Esophagus muscularis mucosa (tissue), 4 donors: Measurements from ENCODE around the gene HS3ST5. TPM values are rescaled to one million over a fixed set of nuclear protein-coding genes. Genes with fewer than 3 reads are reported as not detected.

Experiments used
- DNase-seq: peaks from one replicate; pipeline ENCODE4 v3.0.0-alpha.2; 2017; ENCODE audit errors: extremely low spot score
- H3K27ac ChIP-seq, 4 donors: fragments of 200-600 bp; sonication (generic); replicated peaks in 1 of 4; 1 replicate in 3 of 4; 2 replicates in 1 of 4; pipeline ENCODE4 v1.5.1; 2016 to 2019; ENCODE audit warnings: mild to moderate bottlenecking in 1 of 4
- H3K27me3 ChIP-seq, 4 donors: fragments of 200-600 bp; sonication (generic); one replicate each; pipeline versions ENCODE4 v1.5.1 to v1.6.0; 2016 to 2019
- H3K36me3 ChIP-seq, 4 donors: fragments of 200-600 bp; sonication (generic); one replicate each; pipeline ENCODE4 v1.5.1; 2016 to 2019
- H3K4me1 ChIP-seq, 4 donors: fragments of 200-600 bp; sonication (generic); one replicate each; pipeline ENCODE4 v1.5.1; 2016 to 2019
- H3K4me3 ChIP-seq, 4 donors: fragments of 200-600 bp; sonication (generic); 1 replicate in 2 of 4; 2 replicates in 2 of 4; pipeline ENCODE4 v1.5.1; 2016 to 2019; ENCODE audit warnings: mild to moderate bottlenecking in 4 of 4, moderate library complexity in 1 of 4
- H3K9me3 ChIP-seq, 4 donors: fragments of 200-600 bp; sonication (generic); 1 replicate in 3 of 4; 2 replicates in 1 of 4; pipeline ENCODE4 v1.5.1; 2016 to 2019
- CTCF ChIP-seq, 3 experiments: fragments of 200-600 bp in 2 of 3; fragments of 450-650 bp in 1 of 3; sonication (generic) in 2 of 3; IDR thresholded peaks; one replicate each; pipeline ENCODE4 v1.5.1; 2017 to 2019; ENCODE audit warnings: antibody characterized with exemption in 3 of 3, mild to moderate bottlenecking in 2 of 3, moderate library complexity in 1 of 3
- EP300 ChIP-seq: sonication (generic); formaldehyde crosslinking; IDR thresholded peaks from one replicate; pipeline ENCODE4 v1.6.1; 2017; ENCODE audit warnings: antibody characterized with exemption
- POLR2A ChIP-seq: fragments of 450-650 bp; IDR thresholded peaks from one replicate; pipeline ENCODE4 v1.6.1; 2017; ENCODE audit warnings: antibody characterized with exemption, moderate library complexity, mild to moderate bottlenecking, low read depth
- POLR2AphosphoS5 ChIP-seq, 2 donors: sonication (generic); formaldehyde crosslinking; IDR thresholded peaks; one replicate each; pipeline ENCODE4 v1.6.1; 2017; ENCODE audit warnings: antibody characterized with exemption in 2 of 2
- WGBS: methylation state at CpG from one replicate; pipeline ENCODE4 v1.1.5; 2018; 5-methylcytosine and 5-hydroxymethylcytosine counted together
- intact Hi-C: fragments of 100-400 bp; cut with DNase I; formaldehyde crosslinking; loops from one replicate; pipeline ENCODE4 v1.15.1; 2023
- total RNA-seq, 4 donors: library from RNA; depleted of rRNA; stranded (reverse); fragments of >200 nt; gene quantifications; one replicate each; pipeline versions ENCODE4 v1.1.0 to v1.2.1, GENCODE V29; 2016

The HS3ST5 gene
- total RNA-seq, 4 donors from 2014 or later: 0.13 to 0.33 TPM; not detected in 2

- intact Hi-C loops: no loop called here
- no peak for TF ChIP-seq CTCF (IDR thresholded peaks at IDR 0.05)
- no peak for TF ChIP-seq POLR2A
- no peak for TF ChIP-seq POLR2AphosphoS5 (IDR thresholded peaks at IDR 0.05)
- no peak for TF ChIP-seq EP300
Measured at GRCh38 chr6:114171473-114171872, 171.3 kb downstream of the HS3ST5 start.

DNA sequence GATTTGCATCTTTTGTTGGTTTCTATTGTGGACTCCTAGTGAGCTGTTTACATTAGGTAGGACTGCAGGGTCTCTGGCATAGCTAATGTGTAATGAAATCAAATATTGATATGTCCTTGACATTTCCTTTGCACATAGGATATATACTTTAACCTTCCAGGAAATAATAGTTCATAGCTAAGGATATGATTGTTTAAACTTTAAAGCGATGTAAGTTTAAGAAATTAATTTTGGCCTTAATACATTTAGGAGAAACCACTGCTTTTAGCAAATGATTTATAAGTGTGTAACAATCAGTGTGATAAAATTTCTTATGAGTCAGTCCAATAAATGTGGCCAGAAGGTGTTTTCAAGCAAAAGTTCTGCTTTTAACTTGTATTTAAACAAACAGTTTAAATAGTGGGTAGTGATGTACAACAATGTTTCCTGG lies 171.8 kb downstream of the HS3ST5 start:
- WGBS: 88% methylated on average over 1 of the region's 1 CpG

More at GRCh38 chr6:114171473-114171872, 171.3 kb downstream of the HS3ST5 start:
- H3K27me3 ChIP-seq: no peaks in the 10 kb centered on the region
- H3K27ac ChIP-seq: no peak overlapping the region
- DNase-seq: no peak
- WGBS: 96% methylated on average over 4 of the region's 4 CpGs
- H3K9me3 ChIP-seq: no peaks in the 10 kb centered on the region
- no peaks in the 10 kb centered on the region for H3K4me1 ChIP-seq
- H3K4me3 ChIP-seq: no peak overlapping the region
- H3K36me3 ChIP-seq: no peaks in the 10 kb centered on the region

DNA sequence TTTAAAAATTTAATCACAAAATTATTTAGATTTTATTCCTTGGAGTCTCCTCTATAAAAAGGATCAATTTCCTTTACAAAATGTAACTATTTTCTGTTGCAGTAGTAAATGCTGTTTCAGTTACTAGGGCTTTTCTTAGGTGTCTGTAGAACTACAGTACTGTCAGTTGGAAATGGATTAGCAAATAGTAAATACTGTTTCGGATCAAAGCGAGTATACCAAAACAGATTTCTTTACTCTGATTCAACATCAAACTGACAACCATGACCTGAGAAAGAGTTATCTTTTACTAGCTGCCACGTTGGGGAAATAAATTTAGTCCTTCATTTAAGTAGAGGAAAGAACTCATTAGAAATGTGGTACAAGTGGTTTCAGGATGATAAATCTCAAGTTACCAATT lies 172.5 kb downstream of the HS3ST5 start:
- no peak for DNase-seq
- no peaks in the 10 kb centered on the region for H3K4me1 ChIP-seq
- intact Hi-C loops: no loop called here
- TF ChIP-seq CTCF (IDR thresholded peaks at IDR 0.05) (no peak), EP300 (no peak), POLR2AphosphoS5 (IDR thresholded peaks at IDR 0.05) (no peak), POLR2A (no peak)
- WGBS: 83% methylated on average over 3 of the region's 3 CpGs
- H3K27me3 ChIP-seq: no peaks in the 10 kb centered on the region
- H3K4me3 ChIP-seq: no peak overlapping the region
- H3K27ac ChIP-seq: no peak overlapping the region
- no peaks in the 10 kb centered on the region for H3K36me3 ChIP-seq
- no peaks in the 10 kb centered on the region for H3K9me3 ChIP-seq

More for the DNA sequence above, 171.8 kb downstream of the HS3ST5 start:
- Histone ChIP-seq H3K27me3 (no peaks in the 10 kb centered on the region), H3K9me3 (no peaks in the 10 kb centered on the region), H3K4me1 (no peaks in the 10 kb centered on the region), H3K4me3 (no peak overlapping the region), H3K27ac (no peak overlapping the region), H3K36me3 (no peaks in the 10 kb centered on the region)
- TF ChIP-seq CTCF (IDR thresholded peaks at IDR 0.05) (no peak), POLR2AphosphoS5 (IDR thresholded peaks at IDR 0.05) (no peak), EP300 (no peak), POLR2A (no peak)
- no peak for DNase-seq
- intact Hi-C loops: no loop called here

DNA sequence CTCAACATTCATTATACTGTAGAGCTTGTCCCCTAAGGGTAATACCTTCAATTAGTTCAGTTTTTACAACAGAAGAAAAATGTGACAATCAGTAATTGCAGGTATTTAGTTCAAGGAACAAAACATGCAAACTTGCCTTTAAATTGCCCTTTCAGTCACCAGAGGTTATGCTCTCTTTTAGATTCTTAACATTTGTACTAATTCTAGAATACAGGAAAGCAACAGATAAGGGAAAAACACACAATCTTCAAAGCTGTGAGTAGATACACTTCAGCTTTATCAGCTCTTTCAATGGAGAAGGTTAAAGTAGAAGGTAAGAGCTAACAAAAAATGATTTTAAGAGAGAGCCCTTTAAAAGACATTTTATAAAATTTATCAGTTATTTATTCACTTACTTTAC lies 173.1 kb downstream of the HS3ST5 start:
- DNase-seq: no peak
- Histone ChIP-seq H3K4me1 (no peaks in the 10 kb centered on the region), H3K27ac (no peak overlapping the region), H3K4me3 (no peak overlapping the region), H3K36me3 (no peaks in the 10 kb centered on the region), H3K27me3 (no peaks in the 10 kb centered on the region), H3K9me3 (no peaks in the 10 kb centered on the region)
- intact Hi-C loops: no loop called here
- TF ChIP-seq POLR2AphosphoS5 (IDR thresholded peaks at IDR 0.05) (no peak), EP300 (no peak), POLR2A (no peak), CTCF (IDR thresholded peaks at IDR 0.05) (no peak)
